BJ (cell line): ENCODE measurements around the gene YPEL5. TPM values are rescaled to one million over a fixed set of nuclear protein-coding genes. Genes with fewer than 3 reads are reported as not detected.
A peak's percentile ranks its signal among the peaks of the same experiment; 100 is the strongest.

Experiments
- CTCF ChIA-PET: fragments of 350-600 bp; formaldehyde crosslinking; extraction: SDS; loops from one replicate; lab custom pipeline; 2021; ENCODE audit warnings: antibody characterized with exemption, inconsistent platforms; lab: Yijun Ruan, JAX
- POLR2A ChIA-PET: fragments of 300-600 bp; sonication (Branson Sonifier 250); formaldehyde crosslinking; extraction: SDS; loops from one replicate; lab custom pipeline; 2021; ENCODE audit warnings: antibody characterized with exemption; lab: Charles Lee
- DNase-seq: peaks from one replicate; pipeline ENCODE4 v3.0.0-alpha.2; 2011; ENCODE audit warnings: low read depth
- H3K27me3 ChIP-seq: 2 replicates; pipeline ENCODE4 v1.6.0; 2011; ENCODE audit warnings: low read length; ENCODE audit not compliant: control insufficient read depth, insufficient read depth
- H3K36me3 ChIP-seq: 2 replicates; pipeline ENCODE4 v1.5.1; 2011; ENCODE audit warnings: low read length; ENCODE audit not compliant: control insufficient read depth, insufficient read depth
- H3K4me3 ChIP-seq: 2 replicates; pipeline ENCODE4 v1.5.1; 2011; ENCODE audit warnings: low read depth, mild to moderate bottlenecking, control low read depth, low read length
- CTCF ChIP-seq: IDR thresholded peaks from 2 replicates; pipeline ENCODE4 v1.5.1; 2011; ENCODE audit warnings: low read depth, mild to moderate bottlenecking, control low read depth, inconsistent platforms, low read length, moderate library complexity; ENCODE audit not compliant: insufficient read depth
- polyA plus RNA-seq: library from polyadenylated mRNA; depleted of rRNA; stranded (reverse); fragments of >200 nt; gene quantifications from 2 replicates; pipeline ENCODE4 v1.2.3, GENCODE V29; 2011; rRNA removed
- small RNA-seq: library from RNA; depleted of rRNA; stranded (forward); fragments of <200 nt; gene quantifications from one replicate; pipeline ENCODE3, GENCODE V24; 2012; ENCODE audit warnings: low replicate concordance, low read depth; ENCODE audit not compliant: insufficient read length

The YPEL5 gene
- polyA plus RNA-seq, 1 experiment, result 141 TPM

GRCh38 chr2:30206461-30207430 is 59.9 kb downstream of the YPEL5 start:
- Histone ChIP-seq H3K27me3 (no peaks in the 10 kb centered on the region; the same call in 1 of the 2 replicates), H3K4me3 (no peak overlapping the region), H3K36me3 (no peaks in the 10 kb centered on the region)
- ChIA-PET POLR2A (no interaction called here), CTCF (interaction anchor here (0.8 to 12.8 kb wide), 10 partner anchors 12 to 502 kb away, joined by 3 to 365 read pairs (median 8); partner anchors contain the start of gene YPEL5)
- TF ChIP-seq CTCF, result no peak
- DNase-seq, result no peak

DNA sequence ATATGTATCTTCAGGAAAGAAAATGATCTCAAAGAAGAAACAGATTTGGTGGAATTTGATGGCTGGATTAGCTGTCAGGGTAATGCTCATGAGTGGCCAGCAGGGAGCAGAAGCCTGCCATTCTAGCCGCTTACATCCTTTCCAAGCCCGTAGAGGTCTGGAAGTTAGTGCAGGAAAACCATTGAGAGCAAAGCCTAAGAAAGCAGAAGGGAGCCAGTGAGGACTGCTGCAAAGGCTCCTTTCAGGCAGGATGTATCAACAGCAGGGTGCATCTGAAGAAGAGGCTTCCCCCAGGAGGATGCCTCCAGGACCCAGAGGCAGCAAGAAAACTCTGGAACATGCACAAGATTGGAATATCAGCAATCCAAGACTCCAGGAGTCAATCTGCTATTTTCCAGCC is 61.6 kb downstream of the YPEL5 start:
- CTCF ChIA-PET, result interaction anchor here (0.8 to 12.8 kb wide), 31 partner anchors 8 to 960 kb away, joined by 3 to 365 read pairs (median 5); partner anchors contain the start of genes LBH and YPEL5

GRCh38 chr2:30209227-30209626 is 62.4 kb downstream of the YPEL5 start:
- POLR2A ChIA-PET, result no interaction called here
- CTCF ChIA-PET, result interaction anchor here (0.6 to 12.8 kb wide), 24 partner anchors 9 to 513 kb away, joined by 3 to 365 read pairs (median 4); partner anchors contain the start of gene LCLAT1
- Histone ChIP-seq H3K36me3 (no peaks in the 10 kb centered on the region), H3K27me3 (no peaks in the 10 kb centered on the region; the same call in 1 of the 2 replicates), H3K4me3 (no peak overlapping the region)
- no peak for TF ChIP-seq CTCF
- no peak for DNase-seq

More for the DNA sequence above, 61.6 kb downstream of the YPEL5 start:
- TF ChIP-seq CTCF, result peak; percentile 89
- no peak for DNase-seq
- Histone ChIP-seq H3K4me3 (no peak overlapping the region), H3K36me3 (no peaks in the 10 kb centered on the region), H3K27me3 (no peaks in the 10 kb centered on the region; the same call in 1 of the 2 replicates)
- POLR2A ChIA-PET, result interaction anchor here (0.5 kb wide), 2 partner anchors 14 to 23 kb away, joined by 4 to 13 read pairs; no protein-coding TSS in a partner anchor

Small RNAs within 50 kb of the gene (small RNA-seq; reads per million reads assigned to genes)
- gene SNORA10B, result not detected

Other genes starting within 250 kb of the YPEL5 start
- not detected in 2 replicates for gene ALK, start 225.4 kb upstream of the YPEL5 start, polyA plus RNA-seq
- gene LBH, start 84.5 kb downstream of the YPEL5 start, polyA plus RNA-seq, result 115 and 145 TPM in 2 replicates